ENCODE results near the gene KPNA1.

Gene KPNA1

GRCh38 chr3:122409446-122409845 is 105.3 kb downstream of the KPNA1 start:
- Mint-ChIP-seq H3K27me3 (ENCODE audit: low read depth) (no peaks in the 10 kb centered on the region), H3K9me3 (no peaks in the 10 kb centered on the region), H3K36me3 (ENCODE audit: low read depth) (peaks cover 49% of the 10 kb centered on the region), H3K27ac (peak overlapping the region; percentile 55), H3K4me3 (no peak overlapping the region), H3K4me1 (ENCODE audit: low read depth) (peaks cover 18% of the 10 kb centered on the region)
- no peak for DNase-seq (ENCODE audit: low spot score)

DNA sequence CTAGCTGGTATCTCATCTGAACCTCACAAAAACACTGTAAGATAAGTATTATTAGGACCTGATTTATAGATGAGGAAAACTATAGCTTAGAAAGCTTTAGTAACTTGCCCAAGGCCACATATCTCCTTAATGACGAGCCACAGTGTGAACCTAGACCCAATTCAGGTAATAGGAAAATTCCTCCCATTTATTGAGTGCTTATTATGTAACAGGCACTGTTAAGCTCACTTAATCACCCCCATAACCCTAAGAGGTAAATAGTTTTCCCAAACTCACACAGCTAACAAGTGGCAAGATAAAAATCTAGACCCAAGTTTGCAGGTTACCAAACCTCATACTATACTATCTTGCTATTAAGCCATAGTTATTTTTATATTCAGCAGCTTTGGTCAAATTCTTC is 106.8 kb downstream of the KPNA1 start:
- Mint-ChIP-seq H3K36me3 (ENCODE audit: low read depth) (peaks cover 55% of the 10 kb centered on the region), H3K27ac (no peak overlapping the region), H3K27me3 (ENCODE audit: low read depth) (no peaks in the 10 kb centered on the region), H3K4me3 (no peak overlapping the region), H3K4me1 (ENCODE audit: low read depth) (peaks cover 11% of the 10 kb centered on the region), H3K9me3 (no peaks in the 10 kb centered on the region)
- no peak for DNase-seq (ENCODE audit: low spot score)

GRCh38 chr3:122406198-122406597 is 108.5 kb downstream of the KPNA1 start:
- Mint-ChIP-seq H3K4me1 (ENCODE audit: low read depth) (peaks cover 6% of the 10 kb centered on the region), H3K9me3 (no peaks in the 10 kb centered on the region), H3K4me3 (no peak overlapping the region), H3K27ac (no peak overlapping the region), H3K36me3 (ENCODE audit: low read depth) (peaks cover 48% of the 10 kb centered on the region), H3K27me3 (ENCODE audit: low read depth) (no peaks in the 10 kb centered on the region)
- no peak for DNase-seq (ENCODE audit: low spot score)

GRCh38 chr3:122405015-122405414 is 109.7 kb downstream of the KPNA1 start:
- Mint-ChIP-seq H3K4me3 (no peak overlapping the region), H3K4me1 (ENCODE audit: low read depth) (peaks cover 4% of the 10 kb centered on the region), H3K27ac (no peak overlapping the region), H3K27me3 (ENCODE audit: low read depth) (no peaks in the 10 kb centered on the region), H3K9me3 (no peaks in the 10 kb centered on the region), H3K36me3 (ENCODE audit: low read depth) (peaks cover 45% of the 10 kb centered on the region)
- DNase-seq (ENCODE audit: low spot score), result no peak

DNA sequence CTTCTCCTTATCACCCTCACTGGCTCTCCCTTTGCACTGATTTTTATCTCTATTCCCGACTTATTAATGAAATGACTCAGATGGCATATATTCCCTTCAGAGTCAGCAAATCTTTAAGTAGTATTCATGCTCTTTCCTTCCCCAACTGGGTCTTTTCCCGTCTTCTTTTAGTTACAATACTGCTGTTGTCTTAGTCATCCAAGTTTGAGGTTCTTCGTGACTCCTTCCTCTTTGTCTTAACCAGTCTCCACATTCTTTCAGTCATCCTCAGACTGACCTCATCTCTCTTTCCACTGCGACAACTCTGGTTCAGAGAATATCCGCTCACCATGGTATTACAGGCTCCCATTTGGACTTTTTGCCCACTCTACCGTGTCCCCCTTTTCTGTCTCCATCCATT is 111.2 kb downstream of the KPNA1 start:
- Mint-ChIP-seq H3K27ac (no peak overlapping the region), H3K36me3 (ENCODE audit: low read depth) (peaks cover 44% of the 10 kb centered on the region)

DNA sequence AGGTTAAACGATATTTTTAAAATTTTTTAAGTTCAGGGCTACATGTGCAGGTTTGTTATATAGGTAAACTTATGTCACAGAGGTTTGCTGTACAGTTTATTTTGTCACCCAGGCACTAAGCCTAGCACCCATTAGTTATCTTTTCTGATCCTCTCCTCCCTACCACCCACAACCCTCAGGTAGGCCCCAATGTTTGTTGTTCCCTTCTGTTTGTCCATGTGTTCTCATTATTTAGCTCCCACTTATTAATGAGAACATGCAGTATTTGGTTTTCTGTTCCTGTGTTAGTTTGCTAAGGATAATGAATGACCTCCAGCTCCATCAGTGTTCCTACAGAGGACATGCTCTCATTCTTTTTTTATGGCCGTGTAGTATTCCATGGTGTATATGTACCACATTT is 115.8 kb downstream of the KPNA1 start:
- Mint-ChIP-seq H3K4me1 (ENCODE audit: low read depth) (peaks cover 21% of the 10 kb centered on the region), H3K9me3 (no peaks in the 10 kb centered on the region), H3K36me3 (ENCODE audit: low read depth) (peaks cover 37% of the 10 kb centered on the region), H3K4me3 (no peak overlapping the region), H3K27me3 (ENCODE audit: low read depth) (no peaks in the 10 kb centered on the region), H3K27ac (no peak overlapping the region)
- no peak for DNase-seq (ENCODE audit: low spot score)

More for the DNA sequence above, 111.2 kb downstream of the KPNA1 start:
- no peak overlapping the region for H3K4me3 Mint-ChIP-seq
- no peaks in the 10 kb centered on the region for H3K9me3 Mint-ChIP-seq
- H3K4me1 Mint-ChIP-seq (ENCODE audit: low read depth), result no peaks in the 10 kb centered on the region
- DNase-seq (ENCODE audit: low spot score), result no peak
- no peaks in the 10 kb centered on the region for H3K27me3 Mint-ChIP-seq (ENCODE audit: low read depth)

GRCh38 chr3:122397201-122397600 is 117.5 kb downstream of the KPNA1 start:
- H3K27ac Mint-ChIP-seq, result no peak overlapping the region
- H3K9me3 Mint-ChIP-seq, result no peaks in the 10 kb centered on the region
- peaks cover 31% of the 10 kb centered on the region for H3K36me3 Mint-ChIP-seq (ENCODE audit: low read depth)

GRCh38 chr3:122396511-122396910 is 118.2 kb downstream of the KPNA1 start:
- H3K27me3 Mint-ChIP-seq (ENCODE audit: low read depth), result no peaks in the 10 kb centered on the region
- peaks cover 31% of the 10 kb centered on the region for H3K36me3 Mint-ChIP-seq (ENCODE audit: low read depth)
- no peak for DNase-seq (ENCODE audit: low spot score)
- H3K27ac Mint-ChIP-seq, result no peak overlapping the region
- H3K9me3 Mint-ChIP-seq, result no peaks in the 10 kb centered on the region
- H3K4me1 Mint-ChIP-seq (ENCODE audit: low read depth), result peaks cover 26% of the 10 kb centered on the region
- H3K4me3 Mint-ChIP-seq, result no peak overlapping the region

More at GRCh38 chr3:122397201-122397600, 117.5 kb downstream of the KPNA1 start:
- H3K4me1 Mint-ChIP-seq (ENCODE audit: low read depth), result peaks cover 26% of the 10 kb centered on the region
- DNase-seq (ENCODE audit: low spot score), result no peak
- H3K4me3 Mint-ChIP-seq, result no peak overlapping the region
- no peaks in the 10 kb centered on the region for H3K27me3 Mint-ChIP-seq (ENCODE audit: low read depth)

- Mint-ChIP-seq H3K27me3 (ENCODE audit: low read depth) (no peaks in the 10 kb centered on the region), H3K36me3 (ENCODE audit: low read depth) (peaks cover 29% of the 10 kb centered on the region), H3K9me3 (no peaks in the 10 kb centered on the region), H3K4me1 (ENCODE audit: low read depth) (peaks cover 26% of the 10 kb centered on the region), H3K4me3 (no peak overlapping the region), H3K27ac (no peak overlapping the region)
- DNase-seq (ENCODE audit: low spot score), result no peak
Measured at GRCh38 chr3:122395582-122395981, 119.2 kb downstream of the KPNA1 start.

GRCh38 chr3:122394173-122394572 is 120.6 kb downstream of the KPNA1 start:
- Mint-ChIP-seq H3K27me3 (ENCODE audit: low read depth) (no peaks in the 10 kb centered on the region), H3K4me3 (no peak overlapping the region), H3K9me3 (no peaks in the 10 kb centered on the region), H3K4me1 (ENCODE audit: low read depth) (peaks cover 26% of the 10 kb centered on the region), H3K27ac (no peak overlapping the region), H3K36me3 (ENCODE audit: low read depth) (peaks cover 20% of the 10 kb centered on the region)
- no peak for DNase-seq (ENCODE audit: low spot score)

- H3K27me3 Mint-ChIP-seq (ENCODE audit: low read depth), result no peaks in the 10 kb centered on the region
- no peaks in the 10 kb centered on the region for H3K9me3 Mint-ChIP-seq
- H3K4me1 Mint-ChIP-seq (ENCODE audit: low read depth), result peaks cover 30% of the 10 kb centered on the region
- H3K4me3 Mint-ChIP-seq, result no peak overlapping the region
- no peak overlapping the region for H3K27ac Mint-ChIP-seq
- H3K36me3 Mint-ChIP-seq (ENCODE audit: low read depth), result peaks cover 20% of the 10 kb centered on the region
- no peak for DNase-seq (ENCODE audit: low spot score)
Measured at GRCh38 chr3:122392868-122393844, 121.6 kb downstream of the KPNA1 start.

DNA sequence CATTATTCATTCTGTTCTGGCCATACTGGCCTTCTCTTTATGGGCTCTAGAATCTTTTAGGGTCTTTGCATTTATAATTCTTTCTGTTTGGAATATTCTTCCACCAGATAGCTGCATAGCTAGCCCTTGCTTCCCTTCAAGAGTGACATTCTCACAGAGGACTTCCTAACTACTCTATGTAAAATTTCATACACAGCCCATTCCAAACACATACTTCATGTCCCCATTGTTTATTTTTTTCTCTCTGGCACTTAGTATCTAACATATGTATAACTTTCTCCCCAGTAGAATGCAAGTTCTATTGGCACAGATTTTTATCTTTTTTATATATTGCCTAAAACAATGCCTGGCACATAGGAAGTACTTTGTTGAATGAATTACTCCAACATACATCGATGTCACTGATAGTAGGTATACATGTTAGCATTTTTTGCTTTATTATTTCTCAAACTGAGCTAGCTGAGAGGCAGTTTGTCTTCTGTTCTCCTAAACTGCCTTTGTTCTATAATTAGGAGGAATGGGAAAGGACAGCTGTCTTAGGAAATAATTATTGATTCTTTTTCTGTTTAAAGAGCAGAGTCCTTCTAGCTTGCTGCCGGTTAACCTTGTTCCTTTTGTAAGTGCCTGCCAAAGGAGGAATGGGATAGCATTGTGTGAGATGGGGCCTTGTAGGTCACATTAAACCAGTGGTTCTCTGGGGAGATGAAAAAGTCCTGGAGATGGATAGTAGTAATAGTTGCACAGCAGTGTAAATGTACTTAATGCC is 122.9 kb downstream of the KPNA1 start:
- Mint-ChIP-seq H3K4me1 (ENCODE audit: low read depth) (peaks cover 36% of the 10 kb centered on the region), H3K27me3 (ENCODE audit: low read depth) (no peaks in the 10 kb centered on the region), H3K4me3 (no peak overlapping the region), H3K36me3 (ENCODE audit: low read depth) (peaks cover 29% of the 10 kb centered on the region), H3K27ac (no peak overlapping the region), H3K9me3 (no peaks in the 10 kb centered on the region)
- no peak for DNase-seq (ENCODE audit: low spot score)

DNA sequence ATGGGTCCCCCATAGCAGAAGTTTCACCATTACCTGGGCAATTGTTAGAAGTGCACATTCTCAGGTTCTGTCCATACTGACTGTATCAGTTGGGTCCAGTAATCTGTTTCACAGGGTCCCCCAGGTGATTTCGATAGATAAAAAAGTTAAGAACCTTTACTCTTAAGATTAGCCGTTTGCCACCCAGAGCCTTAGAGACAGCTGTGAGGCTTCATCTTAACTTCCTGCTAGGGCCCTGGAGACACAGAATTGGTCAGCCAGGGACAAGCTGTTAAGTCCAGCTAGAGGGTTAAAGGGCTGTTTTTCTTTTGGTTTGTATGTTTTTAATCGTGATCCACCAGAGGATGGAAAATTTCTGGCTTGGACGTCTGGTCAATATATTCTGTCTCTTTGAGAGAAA is 124.1 kb downstream of the KPNA1 start:
- Mint-ChIP-seq H3K27me3 (ENCODE audit: low read depth) (no peaks in the 10 kb centered on the region), H3K9me3 (no peaks in the 10 kb centered on the region), H3K27ac (no peak overlapping the region), H3K4me1 (ENCODE audit: low read depth) (peaks cover 41% of the 10 kb centered on the region), H3K4me3 (no peak overlapping the region), H3K36me3 (ENCODE audit: low read depth) (peaks cover 33% of the 10 kb centered on the region)
- no peak for DNase-seq (ENCODE audit: low spot score)

- Mint-ChIP-seq H3K27ac (no peak overlapping the region), H3K4me3 (no peak overlapping the region), H3K9me3 (no peaks in the 10 kb centered on the region)
Measured at GRCh38 chr3:122389892-122390291, 124.8 kb downstream of the KPNA1 start.

More at GRCh38 chr3:122389892-122390291, 124.8 kb downstream of the KPNA1 start:
- H3K4me1 Mint-ChIP-seq (ENCODE audit: low read depth), result peaks cover 40% of the 10 kb centered on the region
- no peak for DNase-seq (ENCODE audit: low spot score)
- H3K27me3 Mint-ChIP-seq (ENCODE audit: low read depth), result no peaks in the 10 kb centered on the region
- H3K36me3 Mint-ChIP-seq (ENCODE audit: low read depth), result peaks cover 30% of the 10 kb centered on the region

All from T-helper 2 cell treated with Interferon-gamma antibody and Interleukin-4, amounts not matched to agents 5 μg/mL and 100 μg/mL, for 36 hours (primary cell).